Spleen (tissue), 7 donors: ENCODE measurements around the gene CCL1.

Experiments used
- CTCF ChIP-seq, 11 experiments: fragments of 200-600 bp in 7 of 11; fragments of 450-650 bp in 4 of 11; sonication (generic) in 4 of 11; IDR thresholded peaks in 8 of 11; conservative IDR thresholded peaks in 3 of 11; 1 replicate in 7 of 11; 2 replicates in 4 of 11; pipeline versions ENCODE4 v1.4.0 to v1.8.0; 2016 to 2021; ENCODE audit warnings: antibody characterized with exemption in 11 of 11, inconsistent platforms in 4 of 11, mild to moderate bottlenecking in 1 of 11
- POLR2A ChIP-seq, 3 donors: fragments of 450-650 bp; IDR thresholded peaks; one replicate each; pipeline ENCODE4 v1.5.1; 2017; ENCODE audit warnings: antibody characterized with exemption in 3 of 3, mild to moderate bottlenecking in 1 of 3
- POLR2AphosphoS5 ChIP-seq, 3 donors: sonication (generic); formaldehyde crosslinking; IDR thresholded peaks; one replicate each; pipeline ENCODE4 v1.5.1; 2017; ENCODE audit warnings: antibody characterized with exemption in 3 of 3
- donor health status: DM: no; HTN: no; CAD: no; lungs with moderate emphysema.
- donor health status: DM: no; HTN: no; CAD: no.
- donor health status: DM: no; HTN: no; CAD: no.

DNA sequence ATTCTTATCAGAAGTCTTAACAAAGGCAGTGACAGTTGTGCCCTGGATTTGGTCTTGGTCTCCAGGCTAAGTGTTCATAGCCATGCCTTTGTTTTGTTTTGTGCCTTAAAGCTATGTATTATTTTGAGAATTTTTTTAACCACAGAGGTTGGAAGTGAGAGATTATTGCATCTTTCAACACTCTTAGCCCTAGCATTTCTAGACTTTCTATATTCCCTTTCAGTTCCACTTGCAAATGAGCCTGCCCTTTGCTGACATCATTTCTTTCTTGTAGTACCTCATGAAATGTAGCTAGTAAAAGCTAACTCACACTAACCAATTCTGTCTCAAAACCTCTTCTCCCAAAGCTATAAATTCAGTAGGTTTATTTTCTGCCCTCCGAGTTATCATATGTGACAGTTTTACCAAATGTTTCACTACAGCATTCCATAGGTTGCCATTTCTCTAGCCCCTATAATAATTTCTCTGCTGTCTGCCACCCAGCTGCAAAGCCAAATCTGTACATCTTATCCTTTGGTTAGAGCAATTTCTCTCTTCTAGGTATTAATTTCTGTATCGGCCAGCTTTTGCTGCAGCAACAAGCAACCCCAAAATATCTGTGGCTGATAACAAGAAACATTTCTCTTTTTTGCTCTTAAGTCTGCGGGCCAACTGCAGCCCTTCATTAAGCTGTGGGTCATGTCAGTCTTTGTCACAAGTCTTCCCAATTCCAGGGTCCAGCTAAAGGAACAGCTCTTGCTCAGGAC lies 14.2 kb upstream of the CCL1 start:
- TF ChIP-seq POLR2A (IDR thresholded peaks at IDR 0.05) (no peak), CTCF (IDR thresholded peaks at IDR 0.05 in 8 of 11, conservative IDR thresholded peaks at IDR 0.05 in 3 of 11) (no peak), POLR2AphosphoS5 (IDR thresholded peaks at IDR 0.05) (no peak)
